Chondrocyte (in vitro differentiated cells): ENCODE measurements around the gene KIFAP3. TPM values are rescaled to one million over a fixed set of nuclear protein-coding genes. Genes with fewer than 3 reads are reported as not detected.

Source experiments
- DNase-seq: peaks from one replicate; pipeline ENCODE4 v3.0.0; 2021; ENCODE audit warnings: mixed read lengths, low spot score
- H3K27ac Mint-ChIP-seq: one replicate; pipeline ENCODE4 v1.8.0; 2021; ENCODE audit warnings: mild to moderate bottlenecking, moderate library complexity, mixed read lengths; ENCODE audit not compliant: unreplicated experiment
- H3K27me3 Mint-ChIP-seq: 2 replicates; pipeline ENCODE4 v1.8.0; 2021; ENCODE audit warnings: low read depth, mixed read lengths
- H3K36me3 Mint-ChIP-seq: 2 replicates; pipeline ENCODE4 v1.8.0; 2021; ENCODE audit warnings: low read depth, mixed read lengths
- H3K4me1 Mint-ChIP-seq: 2 replicates; pipeline ENCODE4 v1.8.0; 2021; ENCODE audit warnings: low read depth, mild to moderate bottlenecking, mixed read lengths
- H3K4me3 Mint-ChIP-seq: one replicate; pipeline ENCODE4 v1.8.0; 2021; ENCODE audit warnings: mild to moderate bottlenecking, moderate library complexity, mixed read lengths; ENCODE audit not compliant: unreplicated experiment
- H3K9me3 Mint-ChIP-seq: 2 replicates; pipeline ENCODE4 v1.8.0; 2021; ENCODE audit warnings: low read depth, mixed read lengths
- CTCF ChIP-seq: fragments of 200-600 bp; sonication (generic); IDR thresholded peaks from 2 replicates; pipeline ENCODE4 v1.5.0; 2021; ENCODE audit warnings: antibody characterized with exemption, mild to moderate bottlenecking, moderate library complexity
- total RNA-seq: library from RNA; stranded (reverse); gene quantifications from 3 replicates; pipeline ENCODE4 v1.2.1, GENCODE V29; 2021

The KIFAP3 gene
- total RNA-seq, 1 donor from 2014 or later, result 25.5 TPM

- no peak overlapping the region for H3K27ac Mint-ChIP-seq
Observed at GRCh38 chr1:169879034-169879840, 195.3 kb downstream of the KIFAP3 start.

GRCh38 chr1:169878498-169878897 is 196.0 kb downstream of the KIFAP3 start:
- H3K36me3 Mint-ChIP-seq, result peaks cover 37% of the 10 kb centered on the region
- H3K9me3 Mint-ChIP-seq, result no peaks in the 10 kb centered on the region
- no peak for TF ChIP-seq CTCF
- H3K4me3 Mint-ChIP-seq, result no peak overlapping the region
- H3K27ac Mint-ChIP-seq, result no peak overlapping the region
- peaks cover 22% of the 10 kb centered on the region for H3K4me1 Mint-ChIP-seq
- H3K27me3 Mint-ChIP-seq, result no peaks in the 10 kb centered on the region
- DNase-seq, result no peak

More at GRCh38 chr1:169879034-169879840, 195.3 kb downstream of the KIFAP3 start:
- no peak for DNase-seq
- peaks cover 31% of the 10 kb centered on the region for H3K36me3 Mint-ChIP-seq
- H3K4me3 Mint-ChIP-seq, result no peak overlapping the region
- peaks cover 21% of the 10 kb centered on the region for H3K4me1 Mint-ChIP-seq
- H3K27me3 Mint-ChIP-seq, result no peaks in the 10 kb centered on the region
- H3K9me3 Mint-ChIP-seq, result no peaks in the 10 kb centered on the region
- no peak for TF ChIP-seq CTCF

- H3K4me3 Mint-ChIP-seq, result no peak overlapping the region
- peaks cover 39% of the 10 kb centered on the region for H3K36me3 Mint-ChIP-seq
- H3K4me1 Mint-ChIP-seq, result peaks cover 22% of the 10 kb centered on the region
- H3K9me3 Mint-ChIP-seq, result no peaks in the 10 kb centered on the region
- no peaks in the 10 kb centered on the region for H3K27me3 Mint-ChIP-seq
- peak overlapping the region; percentile 12 for H3K27ac Mint-ChIP-seq
- no peak for TF ChIP-seq CTCF
- no peak for DNase-seq
Observed at GRCh38 chr1:169877800-169878491, 196.5 kb downstream of the KIFAP3 start.

GRCh38 chr1:169874229-169874628 is 200.3 kb downstream of the KIFAP3 start:
- peaks cover 58% of the 10 kb centered on the region for H3K36me3 Mint-ChIP-seq
- DNase-seq, result no peak

More at GRCh38 chr1:169874229-169874628, 200.3 kb downstream of the KIFAP3 start:
- no peak overlapping the region for H3K27ac Mint-ChIP-seq
- TF ChIP-seq CTCF, result no peak
- H3K4me1 Mint-ChIP-seq, result peaks cover 21% of the 10 kb centered on the region
- H3K4me3 Mint-ChIP-seq, result no peak overlapping the region
- no peaks in the 10 kb centered on the region for H3K9me3 Mint-ChIP-seq
- H3K27me3 Mint-ChIP-seq, result no peaks in the 10 kb centered on the region
